Right atrium auricular region (tissue), 2 donors: Measurements from ENCODE around the gene RNF224. TPM values are rescaled to one million over a fixed set of nuclear protein-coding genes. Genes with fewer than 3 reads are reported as not detected.

ENCODE experiments used
- DNase-seq: peaks from one replicate; pipeline ENCODE4 v3.0.0-alpha.2; 2019; ENCODE audit warnings: low spot score
- H3K27ac ChIP-seq, 2 donors: fragments of 200-600 bp; sonication (generic); 1 replicate in 1 of 2; 2 replicates in 1 of 2; pipeline ENCODE4 v1.5.1; 2016 to 2019
- H3K27me3 ChIP-seq, 2 donors: fragments of 200-600 bp; sonication (generic); one replicate each; pipeline versions ENCODE4 v1.5.1 to v1.6.0; 2017 to 2019
- H3K36me3 ChIP-seq: fragments of 200-600 bp; sonication (generic); one replicate; pipeline ENCODE4 v1.5.1; 2016
- H3K4me1 ChIP-seq, 2 donors: fragments of 200-600 bp; sonication (generic); one replicate each; pipeline versions ENCODE4 v1.5.1 to v1.6.0; 2017 to 2019
- H3K4me3 ChIP-seq, 2 donors: fragments of 200-600 bp; sonication (generic); 1 replicate in 1 of 2; 2 replicates in 1 of 2; pipeline ENCODE4 v1.5.1; 2017 to 2019; ENCODE audit warnings: mild to moderate bottlenecking in 1 of 2, moderate library complexity in 1 of 2
- H3K9me3 ChIP-seq, 2 donors: fragments of 200-600 bp; sonication (generic); one replicate each; pipeline ENCODE4 v1.5.1; 2019
- total RNA-seq, 2 donors: library from RNA; depleted of rRNA; stranded (reverse); fragments of >200 nt; gene quantifications; one replicate each; pipeline ENCODE4 v1.1.0, GENCODE V29; 2016
- TF ChIP-seq, protein P1 (sequence below), 2 donors: fragments of 200-600 bp; sonication (generic); IDR thresholded peaks; one replicate each; pipeline ENCODE4 v1.5.1; 2019; ENCODE audit warnings: antibody characterized with exemption in 2 of 2

RNF224 gene
- total RNA-seq, 2 donors from 2014 or later, result not detected

- Histone ChIP-seq H3K27ac (peak overlapping the region; percentile 76 to 84), H3K4me1 (peaks cover 0 to 40% of the 10 kb centered on the region in 2 donors), H3K9me3 (no peaks in the 10 kb centered on the region), H3K36me3 (peaks cover 4% of the 10 kb centered on the region), H3K27me3 (no peaks in the 10 kb centered on the region), H3K4me3 (peak overlapping the region; percentile 68 to 77)
- TF ChIP-seq, protein P1, sequence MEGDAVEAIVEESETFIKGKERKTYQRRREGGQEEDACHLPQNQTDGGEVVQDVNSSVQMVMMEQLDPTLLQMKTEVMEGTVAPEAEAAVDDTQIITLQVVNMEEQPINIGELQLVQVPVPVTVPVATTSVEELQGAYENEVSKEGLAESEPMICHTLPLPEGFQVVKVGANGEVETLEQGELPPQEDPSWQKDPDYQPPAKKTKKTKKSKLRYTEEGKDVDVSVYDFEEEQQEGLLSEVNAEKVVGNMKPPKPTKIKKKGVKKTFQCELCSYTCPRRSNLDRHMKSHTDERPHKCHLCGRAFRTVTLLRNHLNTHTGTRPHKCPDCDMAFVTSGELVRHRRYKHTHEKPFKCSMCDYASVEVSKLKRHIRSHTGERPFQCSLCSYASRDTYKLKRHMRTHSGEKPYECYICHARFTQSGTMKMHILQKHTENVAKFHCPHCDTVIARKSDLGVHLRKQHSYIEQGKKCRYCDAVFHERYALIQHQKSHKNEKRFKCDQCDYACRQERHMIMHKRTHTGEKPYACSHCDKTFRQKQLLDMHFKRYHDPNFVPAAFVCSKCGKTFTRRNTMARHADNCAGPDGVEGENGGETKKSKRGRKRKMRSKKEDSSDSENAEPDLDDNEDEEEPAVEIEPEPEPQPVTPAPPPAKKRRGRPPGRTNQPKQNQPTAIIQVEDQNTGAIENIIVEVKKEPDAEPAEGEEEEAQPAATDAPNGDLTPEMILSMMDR (IDR thresholded peaks at IDR 0.05), result no peak
- no peak for DNase-seq
Observed at GRCh38 chr9:137253717-137254623, 26.7 kb downstream of the RNF224 start.

DNA sequence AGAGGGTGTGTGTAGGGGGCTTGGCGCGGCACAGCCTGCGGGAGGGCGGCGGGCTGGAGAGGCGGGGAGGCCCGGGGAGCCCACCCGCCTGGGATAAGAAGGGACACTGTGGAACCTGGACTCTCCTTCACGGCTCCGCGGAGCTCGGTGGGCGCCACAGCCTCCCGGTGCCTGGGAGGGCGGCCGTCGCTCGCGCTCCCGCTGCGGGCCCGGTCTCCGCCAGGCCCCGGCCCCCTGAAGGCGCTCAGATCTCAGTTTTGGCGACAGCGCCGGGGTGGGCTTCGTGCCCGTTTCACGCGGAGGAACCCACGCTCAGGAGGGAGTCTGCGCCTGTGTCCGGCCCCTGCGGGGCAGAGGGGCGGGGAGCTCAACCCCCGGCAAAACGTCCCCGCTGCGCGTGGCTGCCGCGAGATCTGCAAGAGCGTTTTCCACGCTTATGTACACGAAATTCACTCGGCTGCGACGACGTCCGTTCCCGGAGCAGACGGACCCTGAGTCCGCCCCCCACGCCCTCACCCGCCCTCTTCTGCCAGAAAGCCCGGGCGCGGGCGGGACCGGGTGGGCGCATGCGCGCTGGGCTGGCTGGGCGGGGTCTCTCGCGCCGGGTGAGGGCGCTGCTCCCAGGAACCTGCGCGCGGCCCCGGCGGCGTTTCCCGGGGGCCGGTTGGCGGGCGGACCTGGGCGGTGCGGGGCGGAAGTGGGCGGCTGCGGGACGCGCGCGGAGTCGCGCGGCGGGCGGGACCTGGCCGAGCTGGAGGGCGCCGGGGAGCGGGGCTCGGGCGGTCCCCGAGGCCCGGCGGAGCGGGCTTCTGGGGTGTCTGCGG lies 27.5 kb downstream of the RNF224 start, which contains the start of gene NELFB:
Gene NELFB (plus strand): TSS at position 704 of the 824 bp plus-strand sequence.
- Histone ChIP-seq H3K27me3 (no peaks in the 10 kb centered on the region), H3K36me3 (peaks cover 4% of the 10 kb centered on the region), H3K4me3 (peak within 1 kb of the TSS; percentile 77 to 79), H3K27ac (peak within 1 kb of the TSS; percentile 76 to 84), H3K4me1 (peaks cover 0 to 37% of the 10 kb centered on the region in 2 donors), H3K9me3 (no peaks in the 10 kb centered on the region)
- TF ChIP-seq, protein P1 (IDR thresholded peaks at IDR 0.05), result peak in 1 of 2 donors; percentile 43
- peak; percentile 89 for DNase-seq

GRCh38 chr9:137255448-137256114 lies 28.3 kb downstream of the RNF224 start:
- no peak for DNase-seq
- Histone ChIP-seq H3K36me3 (peaks cover 4% of the 10 kb centered on the region), H3K4me3 (peak overlapping the region; percentile 77 to 79), H3K4me1 (peaks cover 0 to 29% of the 10 kb centered on the region in 2 donors), H3K27ac (peak overlapping the region; percentile 48 to 84), H3K9me3 (no peaks in the 10 kb centered on the region), H3K27me3 (no peaks in the 10 kb centered on the region)
- TF ChIP-seq, protein P1 (IDR thresholded peaks at IDR 0.05), result no peak

GRCh38 chr9:137256362-137256761 lies 29.1 kb downstream of the RNF224 start:
- Histone ChIP-seq H3K4me1 (peaks cover 0 to 25% of the 10 kb centered on the region in 2 donors), H3K27me3 (no peaks in the 10 kb centered on the region), H3K9me3 (no peaks in the 10 kb centered on the region), H3K36me3 (peaks cover 4% of the 10 kb centered on the region), H3K27ac (no peak overlapping the region), H3K4me3 (peak overlapping the region; percentile 77 to 79)
- no peak for DNase-seq
- TF ChIP-seq, protein P1 (IDR thresholded peaks at IDR 0.05), result no peak

GRCh38 chr9:137256856-137257255 lies 29.6 kb downstream of the RNF224 start:
- H3K27ac ChIP-seq, result no peak overlapping the region
- H3K4me3 ChIP-seq, result peak overlapping the region in 1 of 2 donors; percentile 77
- no peak for DNase-seq
- H3K4me1 ChIP-seq, result peaks cover 0 to 25% of the 10 kb centered on the region in 2 donors
- H3K27me3 ChIP-seq, result no peaks in the 10 kb centered on the region
- no peaks in the 10 kb centered on the region for H3K9me3 ChIP-seq
- H3K36me3 ChIP-seq, result peaks cover 4% of the 10 kb centered on the region
- TF ChIP-seq, protein P1 (IDR thresholded peaks at IDR 0.05), result no peak
